ELR (cell line): ENCODE data around the gene USP49.
A peak's percentile ranks its signal among the peaks of the same experiment; 100 is the strongest.

Source experiments
- DNase-seq: peaks from one replicate; pipeline ENCODE4 v3.0.0-alpha.2; 2015; ENCODE audit warnings: low read depth

USP49 gene

GRCh38 chr6:41929924-41930323, 34.7 kb upstream of the USP49 start:
- DNase-seq, result no peak

DNA sequence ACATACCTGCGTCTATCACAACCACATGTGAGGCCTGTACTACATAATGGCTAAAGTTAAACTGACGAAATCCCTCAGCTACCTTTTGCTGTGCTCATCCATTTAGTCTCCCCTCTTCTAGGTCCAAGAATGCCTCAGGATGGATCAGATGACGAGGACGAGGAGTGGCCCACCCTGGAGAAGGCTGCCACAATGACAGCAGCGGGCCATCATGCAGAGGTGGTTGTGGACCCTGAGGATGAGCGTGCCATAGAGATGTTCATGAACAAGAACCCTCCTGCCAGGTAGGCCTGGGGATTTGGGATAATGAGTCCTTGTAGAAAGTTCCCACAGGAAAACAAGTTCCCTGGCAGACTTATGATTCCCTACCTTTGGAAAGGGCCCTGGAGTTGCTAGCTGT, 32.1 kb upstream of the USP49 start:
- no peak for DNase-seq

DNA sequence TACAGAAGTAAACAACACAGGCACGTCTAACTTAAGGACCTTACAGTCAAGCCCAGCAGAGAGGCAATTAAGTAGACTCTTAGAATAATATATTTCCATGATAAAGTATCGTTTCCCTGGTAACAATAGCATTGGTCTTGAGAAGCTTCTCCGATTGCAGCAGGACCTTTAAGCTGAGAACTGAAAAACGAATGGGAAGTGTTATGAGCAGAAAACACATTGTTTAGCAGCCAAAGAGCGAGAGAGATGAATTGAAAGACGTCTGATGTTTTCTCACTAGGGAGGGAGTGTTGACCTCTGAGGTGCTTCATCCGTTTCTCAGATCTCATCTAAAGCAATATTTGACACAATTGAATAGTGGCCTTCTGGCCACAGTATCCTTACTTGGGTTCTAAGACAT, 27.0 kb upstream of the USP49 start:
- DNase-seq, result peak; percentile 13

DNA sequence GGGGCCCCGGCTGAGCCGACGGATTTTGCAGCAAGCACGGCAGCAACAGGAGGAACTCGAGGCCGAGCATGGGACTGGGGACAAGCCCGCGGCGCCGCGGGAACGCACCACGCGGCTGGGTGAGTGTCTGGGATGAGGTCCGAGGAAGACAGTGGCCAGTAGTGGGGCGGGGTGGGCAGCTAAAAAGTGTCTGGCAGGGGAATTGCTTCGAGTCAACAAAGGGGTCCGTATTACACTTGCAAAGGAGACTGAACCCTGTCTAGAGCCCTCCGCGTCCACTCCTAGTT, 26.5 kb upstream of the USP49 start:
- DNase-seq, result peak; percentile 45

DNA sequence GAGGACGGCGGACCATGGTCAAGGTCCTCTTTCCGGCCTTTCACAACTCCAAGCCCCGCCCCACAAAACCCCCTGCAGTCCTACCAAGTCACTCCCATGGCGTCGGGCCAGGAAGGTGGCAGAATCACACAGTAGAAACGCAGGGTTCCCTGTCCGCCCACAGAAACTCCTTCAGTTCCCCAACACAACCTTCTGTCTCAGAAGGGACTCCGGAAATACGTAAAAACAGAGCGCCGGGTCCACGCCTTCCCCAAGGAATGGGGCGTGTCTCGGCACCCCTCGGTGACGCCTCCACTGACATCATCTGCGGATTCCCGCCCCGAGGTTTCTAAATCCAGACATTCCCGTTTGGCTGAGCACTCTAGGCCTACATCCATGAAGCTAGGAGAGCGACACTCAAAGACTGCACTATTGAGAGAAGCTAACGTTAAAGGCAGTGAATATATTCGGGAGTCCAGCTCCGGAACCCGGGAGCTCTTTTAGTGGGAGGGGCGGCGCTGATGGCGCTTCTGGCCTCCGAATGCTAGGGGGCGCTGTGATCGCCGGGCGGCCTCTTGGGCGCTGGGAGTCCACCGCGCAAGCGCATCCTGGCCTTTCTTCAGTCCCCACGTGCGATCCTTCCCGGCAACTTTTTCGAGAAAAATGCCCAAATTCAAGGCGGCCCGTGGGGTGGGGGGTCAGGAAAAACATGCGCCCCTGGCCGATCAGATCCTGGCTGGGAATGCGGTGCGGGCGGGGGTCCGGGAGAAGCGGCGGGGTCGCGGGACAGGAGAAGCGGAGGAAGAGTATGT, 25.9 kb upstream of the USP49 start, which contains the start of the genes BYSL and MED20:
TSS of gene BYSL (plus strand) at position 579 of the 791 bp plus-strand sequence. CDS start at position 643, 64 bp downstream.
TSS of gene MED20 (minus strand) at position 219 of the 791 bp plus-strand sequence. CDS start at position 98, 121 bp downstream.
- peak; percentile 98 for DNase-seq

- peak; percentile 98 for DNase-seq
Observed at GRCh38 chr6:41917528-41917927, 22.4 kb upstream of the USP49 start.

GRCh38 chr6:41914869-41915530, 19.8 kb upstream of the USP49 start:
- no peak for DNase-seq

DNA sequence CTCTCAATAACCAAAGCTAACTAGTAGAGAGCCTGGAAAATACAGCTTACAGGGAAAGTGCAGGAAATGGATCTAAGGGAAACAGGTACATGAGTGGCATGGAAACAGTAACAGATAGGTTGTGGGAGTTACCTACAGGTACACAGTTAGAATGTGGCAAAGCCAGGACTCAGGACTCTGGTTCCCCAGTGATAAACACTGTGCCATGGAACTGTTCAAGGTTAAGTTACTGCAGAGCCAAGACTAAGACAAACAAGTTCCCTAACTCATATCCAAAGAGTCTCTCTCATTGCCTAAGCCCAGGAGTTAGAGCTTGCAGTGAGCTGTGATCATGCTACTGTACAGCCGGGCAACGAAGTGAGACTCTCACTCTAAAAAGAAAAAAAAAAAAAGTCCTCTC, 19.2 kb upstream of the USP49 start:
- DNase-seq, result no peak

DNA sequence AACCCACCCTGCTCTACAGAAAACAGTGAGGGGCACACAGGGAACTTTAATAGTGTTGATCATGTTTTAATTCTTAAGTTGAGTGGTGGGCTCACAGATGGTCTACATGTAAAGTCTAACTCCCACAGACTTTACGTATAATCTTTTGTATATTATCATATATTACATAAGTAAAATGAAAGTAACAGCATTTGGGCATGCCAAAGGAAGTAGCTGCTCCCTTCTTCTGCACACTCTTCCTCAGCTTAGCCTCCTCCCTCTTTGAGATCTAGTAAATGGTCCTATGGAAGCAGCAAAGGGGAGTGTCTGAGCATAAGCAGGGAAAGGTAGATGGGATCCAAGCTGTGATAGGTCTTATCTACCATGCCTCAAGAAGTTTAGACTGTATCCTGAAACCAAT, 14.6 kb upstream of the USP49 start:
- DNase-seq, result no peak

- peak; percentile 35 for DNase-seq
Observed at GRCh38 chr6:41901882-41902519, 6.8 kb upstream of the USP49 start.

DNA sequence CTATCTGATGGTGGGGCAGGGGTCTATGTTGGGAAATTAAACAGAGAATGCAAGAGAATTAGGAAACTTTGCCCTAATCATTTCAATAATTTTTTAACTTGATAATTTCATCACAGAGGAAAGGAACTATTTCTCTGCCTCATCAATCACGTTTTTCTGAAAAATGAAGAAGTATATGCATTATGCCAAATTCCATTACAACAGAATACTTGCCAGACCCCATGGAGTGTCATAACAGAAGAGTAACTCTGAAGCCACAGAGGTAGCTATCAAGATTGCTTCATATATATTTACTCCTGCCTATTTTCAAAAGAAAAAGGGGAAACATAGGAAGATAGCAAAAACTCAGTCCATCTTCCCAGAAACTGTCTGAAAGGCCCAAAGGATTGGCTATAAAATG, 5.7 kb upstream of the USP49 start:
- no peak for DNase-seq

DNA sequence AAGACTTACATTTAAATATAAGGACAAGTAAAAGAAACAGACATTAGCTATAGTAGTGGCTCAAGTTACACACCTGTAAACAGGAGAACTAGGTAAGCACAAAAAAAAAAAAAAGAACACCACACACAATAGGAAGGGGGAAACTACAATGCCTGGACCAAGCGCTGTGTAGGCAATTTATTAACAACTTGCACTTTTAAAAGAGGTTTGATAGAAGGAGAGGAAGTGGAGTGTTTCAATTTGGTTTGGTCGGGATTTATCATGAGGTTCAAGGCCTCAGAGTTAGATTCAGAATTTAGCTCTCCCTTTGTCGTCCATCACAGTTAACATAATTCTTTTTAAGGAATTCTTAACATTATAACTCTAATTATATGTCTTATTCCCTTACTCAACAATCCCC, 1.1 kb upstream of the USP49 start:
- DNase-seq, result no peak

DNA sequence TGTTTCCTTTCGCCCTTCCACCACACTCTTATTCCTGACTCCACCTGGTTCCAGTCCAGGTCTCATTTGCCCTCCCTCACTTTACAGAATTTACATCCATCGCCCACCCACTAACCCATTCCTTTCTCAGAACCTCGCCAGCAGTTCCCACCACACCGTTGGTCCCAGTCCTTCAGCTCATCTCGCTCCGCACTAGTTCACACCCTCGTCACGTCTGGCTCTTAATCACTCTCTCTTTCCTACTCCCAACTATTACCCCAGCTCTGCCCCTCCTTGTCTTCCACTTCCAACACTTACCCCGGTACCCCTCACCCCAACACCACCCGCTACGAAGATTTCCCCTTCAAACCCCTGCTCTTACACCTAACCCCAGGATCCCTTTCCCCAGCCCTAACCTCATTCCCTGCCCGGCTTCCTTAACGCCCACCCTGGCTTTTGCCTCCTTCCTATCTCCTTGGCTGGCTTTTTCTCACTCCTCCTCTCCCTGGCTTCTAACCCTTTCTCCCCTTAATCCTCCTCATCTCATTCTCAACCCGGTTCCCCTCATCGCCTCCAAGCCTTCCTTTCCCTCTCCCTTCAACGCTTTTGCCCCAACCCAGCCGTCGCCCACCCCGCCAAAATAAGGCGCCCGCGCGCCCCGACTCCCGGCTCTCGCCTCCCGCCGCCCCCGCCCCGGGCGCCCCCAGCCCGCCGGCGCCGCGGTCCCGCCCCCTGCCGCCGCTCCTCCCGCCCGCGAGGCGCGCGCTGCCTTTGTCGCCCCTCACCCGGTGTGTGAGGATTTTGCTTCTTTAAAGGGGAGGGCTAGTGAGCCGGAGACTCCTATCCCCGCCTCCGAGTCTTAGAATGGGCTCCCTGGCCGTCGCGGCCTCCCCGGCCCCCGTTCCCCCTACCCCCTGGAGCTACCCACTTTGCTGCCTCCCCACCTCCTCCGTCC, 542 bp downstream of the USP49 start:
- DNase-seq, result peak; percentile 40

- DNase-seq, result no peak
Observed at GRCh38 chr6:41892921-41893564, 2.1 kb downstream of the USP49 start.

DNA sequence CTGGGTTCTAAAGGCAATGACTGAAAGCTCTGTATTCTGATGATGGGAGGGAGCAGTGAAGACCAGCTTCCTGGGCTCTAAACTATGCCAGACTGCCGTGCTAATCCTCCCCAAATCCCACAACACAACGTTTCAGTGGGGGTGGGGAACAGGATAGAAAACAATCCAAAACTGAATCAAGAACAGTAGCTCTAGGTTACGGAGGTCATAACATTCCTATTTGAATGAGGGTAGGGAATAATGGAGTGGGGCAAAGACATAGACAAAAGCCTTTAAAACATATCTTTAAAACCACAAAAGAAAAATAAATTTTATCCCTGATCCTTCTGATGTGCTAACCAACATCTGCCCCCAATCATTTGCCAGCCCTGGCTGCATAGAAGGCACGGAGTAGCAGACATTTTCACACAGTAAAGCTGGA, 7.8 kb downstream of the USP49 start:
- DNase-seq, result no peak

- no peak for DNase-seq
Observed at GRCh38 chr6:41885930-41886329, 9.2 kb downstream of the USP49 start.

- no peak for DNase-seq
Observed at GRCh38 chr6:41884957-41885356, 10.2 kb downstream of the USP49 start.

DNA sequence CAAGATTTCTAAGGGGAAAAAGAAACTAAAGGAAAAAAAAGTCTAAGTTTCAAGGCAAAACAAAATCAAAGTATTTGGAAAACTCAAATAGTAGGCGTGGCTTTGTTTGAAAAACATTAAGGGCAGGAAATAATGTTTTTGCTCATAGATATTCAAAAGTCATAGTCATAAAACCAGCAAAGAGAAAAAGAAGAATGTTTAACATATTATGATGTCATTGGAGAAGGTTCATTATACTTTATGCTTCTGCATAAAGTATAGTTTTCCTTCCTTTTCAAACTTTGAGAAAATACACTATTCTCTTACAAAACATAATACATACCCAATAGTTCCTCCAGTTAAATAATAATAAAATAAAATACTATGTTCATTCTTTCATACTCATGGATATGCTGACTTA, 13.7 kb downstream of the USP49 start:
- DNase-seq, result no peak

GRCh38 chr6:41878961-41879405, 16.2 kb downstream of the USP49 start:
- peak; percentile 77 for DNase-seq

- peak; percentile 78 for DNase-seq
Observed at GRCh38 chr6:41878246-41878645, 16.9 kb downstream of the USP49 start.

GRCh38 chr6:41877051-41877680, 18.0 kb downstream of the USP49 start:
- no peak for DNase-seq
